NCI-H748 (cell line): Measurements from ENCODE around the gene DYRK1B.
A peak's percentile ranks its signal among the peaks of the same experiment; 100 is the strongest.
"Not testable (repeated sequence)": the region's sequence is repeated elsewhere in the genome, so short reads cannot be mapped to it uniquely, and the experiment has no call there.

Source experiments
- DNase-seq: peaks from one replicate; lab custom pipeline; 2025; ENCODE audit not compliant: unreplicated experiment; lab: John Stamatoyannopoulos, UW

The DYRK1B gene

DNA sequence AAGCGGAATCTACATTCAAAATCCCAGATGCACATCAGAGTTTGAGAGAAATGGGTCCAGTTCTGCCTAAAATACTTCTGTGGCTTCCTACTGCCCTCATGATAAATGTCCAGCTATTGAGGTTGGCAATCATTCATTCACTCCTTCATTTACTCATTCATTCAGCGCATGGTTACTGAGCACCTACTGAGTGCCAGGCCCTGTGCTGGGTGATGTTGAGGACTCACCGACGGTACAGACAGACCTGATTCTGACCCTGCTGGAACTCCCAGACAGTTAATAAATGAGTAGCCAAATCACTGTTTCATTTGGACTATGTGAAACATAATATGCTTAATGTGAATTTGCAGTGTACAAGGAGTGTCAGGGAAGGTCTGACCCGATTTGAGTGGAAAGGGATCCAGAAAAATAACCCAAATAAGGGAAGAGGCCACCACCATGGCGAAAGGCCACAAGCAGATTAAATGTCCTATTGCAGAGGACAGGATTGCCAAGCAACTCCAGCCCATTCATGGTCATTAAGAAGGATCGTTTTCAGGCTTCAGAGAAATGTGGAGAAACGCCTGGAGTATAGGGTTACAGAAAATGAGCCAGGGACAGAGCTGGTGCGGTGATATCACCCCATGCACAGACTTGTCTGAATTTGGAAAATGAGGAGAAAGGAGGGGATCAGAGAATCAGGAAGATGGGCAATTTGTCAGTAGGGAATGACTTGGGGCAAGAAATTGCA lies 20.5 kb downstream of the DYRK1B start:
- DNase-seq = no peak

- no peak for DNase-seq
These were observed 22.9 kb downstream of the DYRK1B start for GRCh38 chr19:39811064-39811463.

DNA sequence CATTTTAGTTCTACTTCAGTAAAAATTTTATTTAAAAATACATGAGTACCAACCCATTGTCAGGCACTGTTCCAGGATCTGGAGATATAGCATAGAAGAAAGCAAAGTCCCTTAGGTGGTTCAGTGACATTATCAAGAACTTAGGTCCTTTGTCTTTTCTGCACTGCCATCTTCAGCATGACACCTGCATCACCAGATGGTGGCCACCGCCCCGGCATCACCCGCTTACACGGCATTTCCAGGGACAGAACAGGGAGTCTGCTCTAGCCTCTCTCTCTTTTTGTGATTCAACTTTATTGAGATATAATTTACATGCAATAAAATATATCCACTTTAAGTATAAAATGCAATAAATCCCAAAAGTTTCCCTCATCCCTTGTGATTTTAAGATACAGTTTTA lies 23.5 kb downstream of the DYRK1B start:
- DNase-seq = no peak

DNA sequence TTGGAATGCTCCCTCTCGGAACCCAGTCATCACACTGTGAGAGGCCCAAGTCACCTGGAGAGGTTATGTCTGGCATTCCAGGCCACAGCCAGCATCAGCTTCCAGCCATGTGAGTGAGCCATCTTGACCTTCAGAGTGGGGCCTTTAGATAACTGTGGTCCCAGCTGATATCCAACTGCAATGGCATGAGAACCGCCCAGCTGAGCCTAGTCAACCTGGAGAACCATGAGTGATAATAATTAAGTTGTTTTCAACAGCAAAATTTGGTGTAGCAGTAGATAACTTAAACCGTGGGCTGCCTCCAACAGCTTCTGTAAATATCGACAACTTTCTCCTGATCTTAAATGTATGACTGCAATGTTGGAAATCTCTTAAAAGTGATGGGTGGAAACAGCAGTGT lies 24.6 kb downstream of the DYRK1B start:
- no peak for DNase-seq

DNA sequence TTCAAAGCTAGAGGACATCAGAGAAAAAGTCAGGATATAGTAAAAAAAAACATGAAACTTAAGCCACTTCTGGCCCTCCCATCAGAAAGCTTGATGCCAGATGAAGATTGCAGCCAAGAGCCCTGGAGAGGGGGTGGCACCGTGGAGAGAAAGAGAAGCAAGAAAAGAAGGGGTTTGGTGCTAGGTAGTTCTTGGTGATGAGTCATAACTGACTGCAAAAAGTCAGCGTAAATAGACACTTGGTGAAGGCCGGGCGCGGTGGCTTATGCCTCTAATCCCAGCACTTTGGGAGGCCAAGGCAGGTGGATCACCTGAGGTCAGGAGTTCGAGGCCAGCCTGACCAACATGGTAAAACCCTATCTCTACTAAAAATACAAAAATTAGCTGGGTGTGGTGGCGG lies 25.3 kb downstream of the DYRK1B start:
- not testable (repeated sequence) for DNase-seq

GRCh38 chr19:39807846-39808364 lies 26.1 kb downstream of the DYRK1B start:
- DNase-seq = no peak

- DNase-seq = no peak
These were observed 28.9 kb downstream of the DYRK1B start for GRCh38 chr19:39805104-39805503.

- DNase-seq = no peak
These were observed 31.0 kb downstream of the DYRK1B start for GRCh38 chr19:39802958-39803357.

GRCh38 chr19:39797083-39797482 lies 36.9 kb downstream of the DYRK1B start:
- no peak for DNase-seq

DNA sequence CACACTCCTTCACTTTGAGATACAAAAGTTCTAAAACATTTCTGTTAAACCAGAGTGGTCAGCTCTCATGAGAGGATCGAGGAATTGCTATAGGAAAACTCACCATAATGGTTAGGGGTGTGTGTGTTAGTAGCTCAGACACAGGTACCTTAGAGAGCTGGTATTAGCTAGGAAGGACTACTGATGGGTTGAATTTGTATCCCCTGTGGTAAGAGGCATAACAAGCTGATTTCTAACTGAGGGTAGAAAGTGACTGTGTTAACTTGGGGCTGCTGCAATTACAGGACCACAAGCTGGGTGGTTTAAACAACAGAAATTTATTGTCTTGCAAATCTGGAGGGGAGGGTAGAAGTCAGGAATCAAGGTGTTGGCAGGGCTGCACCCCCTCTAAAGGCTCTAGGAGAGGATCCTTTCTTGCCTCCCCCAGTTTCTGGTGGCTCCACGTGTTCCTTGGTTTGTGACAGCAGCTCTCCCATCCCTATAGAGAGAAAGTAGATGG lies 37.9 kb downstream of the DYRK1B start:
- DNase-seq = no peak

- no peak for DNase-seq
These were observed 39.0 kb downstream of the DYRK1B start for GRCh38 chr19:39795001-39795400.

DNA sequence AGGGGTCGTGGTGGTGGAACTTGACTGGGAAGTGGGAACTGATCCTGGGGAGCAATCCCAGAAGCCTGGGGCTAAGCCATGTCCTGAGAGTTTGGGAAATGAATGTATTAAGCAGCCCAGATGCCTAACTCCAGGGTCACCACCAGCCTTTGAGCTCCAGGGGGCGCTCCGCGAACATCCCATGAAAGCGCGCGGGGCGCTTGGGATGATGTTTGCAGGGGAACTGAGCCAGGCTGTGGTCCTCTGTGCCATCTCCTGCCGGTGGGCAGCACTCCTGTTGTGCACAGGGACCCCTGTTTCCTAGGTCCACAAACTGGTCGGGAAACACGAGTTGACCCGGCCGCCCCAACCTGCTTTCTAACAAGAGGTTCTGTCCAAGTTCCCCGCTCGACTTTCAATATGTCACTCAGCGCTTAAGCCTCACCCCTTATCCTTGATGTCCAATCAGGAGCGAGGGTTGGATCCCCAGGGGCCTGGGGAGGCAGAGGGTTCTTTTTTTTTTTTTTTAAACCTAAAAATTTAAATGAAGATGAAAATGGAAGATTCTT lies 40.9 kb downstream of the DYRK1B start:
- peak; percentile 84 for DNase-seq

- no peak for DNase-seq
These were observed 45.7 kb downstream of the DYRK1B start for GRCh38 chr19:39788244-39788643.

DNA sequence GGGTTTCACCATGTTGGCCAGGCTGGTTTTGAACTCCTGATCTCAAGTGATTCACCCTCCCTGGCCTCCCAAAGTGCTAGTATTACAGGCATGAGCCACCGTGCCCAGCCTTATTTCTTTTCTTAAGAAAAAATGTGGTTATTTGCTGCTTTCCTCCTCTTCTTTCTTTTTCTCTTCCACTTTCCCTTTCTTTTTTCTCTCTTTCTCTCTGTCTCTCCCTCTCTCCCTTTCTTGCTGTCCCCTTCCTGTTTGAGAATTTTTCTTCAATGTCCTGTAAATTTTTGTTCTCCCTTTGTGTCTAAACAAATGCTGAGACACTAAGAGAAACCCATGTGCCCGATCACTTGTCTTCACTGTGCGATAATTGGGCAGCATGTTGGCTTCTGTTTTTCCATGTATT lies 53.1 kb downstream of the DYRK1B start:
- no peak for DNase-seq

DNA sequence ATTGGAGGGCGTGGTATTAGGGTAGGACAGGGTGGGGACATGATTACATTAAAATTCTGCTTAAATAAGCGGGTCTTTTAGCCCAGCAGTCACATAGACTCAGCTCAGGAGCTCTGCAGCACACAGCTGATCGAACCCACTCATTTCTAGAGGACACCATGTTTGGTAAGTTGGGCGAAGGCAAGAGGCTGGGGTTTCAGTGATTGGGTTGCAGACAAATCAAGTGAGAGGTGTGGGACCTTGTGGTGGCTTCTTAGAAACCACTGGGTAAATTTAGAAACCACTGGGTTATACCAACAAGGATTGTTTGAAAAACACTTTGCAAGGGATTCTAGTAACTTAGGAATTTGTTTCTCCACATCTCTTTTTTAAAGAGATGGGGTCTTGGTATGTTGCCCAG lies 55.2 kb downstream of the DYRK1B start, which contains the start of gene LEUTX:
Gene LEUTX, plus strand, starts transcription at position 92 of the 400 bp plus-strand sequence. Its CDS starts 67 bp downstream, at position 159.
- no peak for DNase-seq
